ENCODE data around the gene IRF7.
A peak's percentile ranks its signal among the peaks of the same experiment; 100 is the strongest.
"Not testable (repeated sequence)": the region's sequence is repeated elsewhere in the genome, so short reads cannot be mapped to it uniquely, and the experiment has no call there.

IRF7 gene

GRCh38 chr11:581342-581741 lies 34.4 kb downstream of the IRF7 start:
- no peak for DNase-seq (ENCODE audit: low spot score)

DNA sequence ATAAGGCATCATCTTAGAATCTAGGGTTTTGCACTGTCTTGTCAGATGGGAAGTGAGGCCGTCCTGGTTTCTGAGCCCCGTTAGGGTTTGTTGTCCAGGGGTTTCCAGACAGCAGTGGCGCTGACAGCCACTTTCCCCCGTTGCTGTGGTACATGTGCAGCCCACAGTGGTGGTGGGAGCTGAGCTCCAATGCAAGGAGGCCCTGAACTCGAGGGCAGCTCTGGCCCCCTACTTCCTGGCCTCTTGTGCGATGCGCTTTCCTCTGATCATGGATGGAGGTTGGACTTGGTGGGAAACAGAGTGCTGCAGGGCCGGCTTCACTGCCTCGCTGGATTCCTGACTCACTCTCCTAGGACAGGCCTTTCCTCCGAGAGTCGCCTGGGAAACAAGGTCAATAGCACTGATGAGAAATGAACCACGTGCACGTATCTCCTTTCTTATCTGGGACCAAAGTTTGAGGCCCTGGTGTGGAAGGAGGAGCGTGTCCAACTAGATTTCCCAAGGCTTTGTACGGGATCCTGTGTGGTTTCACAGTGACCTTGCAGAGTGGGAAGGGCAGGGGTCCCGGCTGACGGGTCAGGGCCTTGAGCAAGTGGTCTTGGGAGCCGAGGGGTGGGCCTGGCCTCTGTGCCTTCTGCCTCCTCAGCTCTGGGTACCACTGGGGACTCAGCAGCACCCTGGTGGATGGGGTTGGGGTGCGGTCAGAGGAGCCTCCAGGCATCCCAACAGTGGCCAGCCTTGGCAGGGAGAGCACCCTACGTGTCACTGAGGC lies 35.7 kb downstream of the IRF7 start:
- DNase-seq (ENCODE audit: low spot score) = no peak

DNA sequence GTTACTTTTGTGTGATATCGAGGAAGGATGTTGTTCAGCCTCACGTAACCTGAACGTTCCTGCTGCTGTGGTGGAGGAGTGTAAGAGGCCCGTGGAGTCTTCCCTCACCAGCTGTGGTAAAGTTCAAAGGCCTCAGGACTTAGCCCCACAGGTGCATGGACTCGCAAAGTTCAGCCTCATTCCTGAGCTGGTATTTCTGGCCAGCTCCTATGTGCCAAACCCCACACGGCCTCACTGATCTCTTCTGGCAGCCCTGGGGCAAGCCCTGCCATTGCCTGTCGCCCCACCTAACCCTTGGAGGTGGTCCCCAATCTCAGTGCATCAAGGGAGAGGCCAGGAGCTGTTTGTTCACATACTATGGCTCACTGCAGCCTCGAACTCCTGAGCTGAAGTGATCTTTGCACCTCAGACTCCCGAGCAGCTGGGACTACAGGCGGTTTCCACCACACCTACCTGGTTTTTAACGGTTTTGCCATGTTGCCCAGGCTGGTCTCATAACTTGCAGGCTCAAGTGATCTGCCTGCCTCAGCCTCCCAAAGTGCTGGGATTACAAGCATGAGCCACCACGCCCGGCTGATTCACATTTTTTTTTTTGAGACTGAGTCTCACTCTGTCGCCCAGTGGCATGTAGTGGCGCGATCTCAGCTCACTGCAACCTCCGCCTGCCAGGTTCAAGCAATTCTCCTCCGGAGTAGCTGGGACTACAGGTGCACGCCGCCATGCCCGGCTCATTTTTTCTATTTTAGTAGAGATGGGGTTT lies 37.3 kb downstream of the IRF7 start:
- DNase-seq (ENCODE audit: low spot score) = no peak

- no peak for DNase-seq (ENCODE audit: low spot score)
Measured at GRCh38 chr11:577611-577894, 38.2 kb downstream of the IRF7 start.

- no peak for DNase-seq (ENCODE audit: low spot score)
Measured at GRCh38 chr11:576811-577610, 38.7 kb downstream of the IRF7 start.

DNA sequence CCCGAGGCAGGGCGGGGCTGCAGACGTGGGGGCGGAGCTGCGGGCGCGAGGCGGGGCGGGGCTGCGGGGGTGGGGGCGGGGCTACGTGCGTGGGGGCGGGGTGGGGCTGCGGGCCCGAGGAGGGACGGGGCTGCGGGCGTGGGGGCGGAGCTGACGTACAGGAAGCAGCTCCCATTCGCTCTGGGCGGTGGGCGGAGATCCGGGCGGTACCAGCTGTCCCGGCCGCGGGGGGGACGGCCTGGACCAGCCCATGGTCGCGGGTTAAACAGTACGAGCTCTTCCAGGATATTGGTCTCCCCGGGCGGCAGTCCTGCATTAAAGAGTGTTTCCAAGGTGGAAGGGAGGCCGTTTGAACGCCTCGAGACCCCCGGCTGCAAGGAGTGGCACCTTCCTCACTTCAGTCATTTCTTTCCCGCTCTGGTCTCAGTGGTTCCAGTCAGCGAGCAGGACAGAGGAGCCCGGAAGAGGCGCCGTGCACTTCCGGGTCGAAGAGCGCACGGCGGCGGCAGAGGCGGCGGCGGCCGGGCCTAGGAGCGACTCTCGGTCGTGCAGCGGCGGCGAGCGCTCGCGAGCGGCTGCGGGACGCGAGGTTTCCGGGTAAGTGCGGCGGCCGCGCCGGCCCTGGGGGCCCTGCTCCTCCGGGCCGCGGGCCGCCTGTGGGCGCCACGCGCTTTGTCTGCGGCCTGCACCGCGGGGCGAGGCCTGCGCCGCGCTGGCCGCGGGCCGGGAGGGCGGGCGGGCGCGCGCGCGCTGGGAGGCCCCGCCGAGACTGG lies 39.6 kb downstream of the IRF7 start, which contains the start of gene PHRF1:
TSS of gene PHRF1 (plus strand) at position 475 of the 773 bp plus-strand sequence. CDS start 5,043 bp downstream, outside the sequence.
- peak; percentile 98 for DNase-seq (ENCODE audit: low spot score)

DNA sequence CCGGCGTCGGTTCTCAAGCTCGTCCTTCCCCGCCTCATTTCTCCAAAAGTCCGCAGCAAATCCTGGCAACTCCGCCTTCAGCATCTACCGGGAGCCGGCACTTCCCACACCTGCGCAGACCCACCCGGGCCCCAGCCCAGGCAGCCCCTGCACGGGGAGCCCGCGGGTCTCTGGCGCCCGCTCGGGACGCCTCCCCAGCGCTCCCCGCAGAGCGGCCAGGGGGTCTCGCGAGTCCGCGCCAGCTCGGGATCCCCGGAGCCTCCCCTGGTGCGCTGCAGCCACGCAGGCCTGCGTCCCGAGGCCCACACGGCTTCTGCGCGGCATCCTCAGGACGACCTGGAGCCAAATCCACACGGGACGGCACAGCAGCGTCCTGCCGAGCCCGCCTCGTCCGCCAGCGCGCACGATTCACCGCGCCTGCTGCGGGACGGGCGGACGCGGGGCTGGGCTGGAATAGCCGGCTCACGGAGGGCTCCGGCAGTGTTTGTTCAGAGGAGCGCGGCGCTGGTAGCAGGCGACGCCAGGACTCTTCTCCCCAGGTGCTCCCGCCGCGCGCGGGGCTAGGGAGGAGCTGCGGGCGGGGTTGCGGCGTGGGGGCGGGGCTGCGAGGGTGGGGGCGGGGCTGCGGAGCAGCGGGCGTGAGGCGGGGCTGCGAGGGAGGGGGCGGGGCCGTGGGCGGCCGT lies 40.3 kb downstream of the IRF7 start:
- peak; percentile 65 for DNase-seq (ENCODE audit: low spot score)

GRCh38 chr11:574632-575312 lies 41.0 kb downstream of the IRF7 start:
- no peak for DNase-seq (ENCODE audit: low spot score)

DNA sequence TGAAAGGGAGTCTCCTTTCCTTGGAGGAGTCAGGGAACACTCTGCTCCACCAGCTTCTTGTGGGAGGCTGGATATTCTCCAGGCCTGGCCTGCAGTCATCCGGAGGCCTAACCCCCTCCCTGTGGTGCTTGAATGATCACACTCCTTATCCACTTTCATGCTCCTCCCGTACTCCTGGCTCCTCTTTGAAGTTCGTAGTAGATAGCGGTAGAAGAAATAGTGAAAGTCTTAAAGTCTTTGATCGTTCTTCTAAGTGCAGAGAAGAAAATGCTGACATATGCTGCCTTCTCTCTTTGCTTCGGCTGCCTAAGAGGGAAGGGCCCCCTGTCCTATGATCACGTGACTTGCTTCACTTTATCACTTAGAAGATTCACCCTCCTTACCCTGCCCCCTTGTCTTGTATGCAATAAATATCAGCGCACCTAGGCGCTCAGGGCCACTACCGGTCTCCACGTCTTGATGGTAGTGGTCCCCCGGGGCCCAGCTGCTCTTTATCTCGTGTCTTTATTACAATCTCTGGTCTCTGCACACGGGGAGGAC lies 41.6 kb downstream of the IRF7 start:
- not testable (repeated sequence) for DNase-seq (ENCODE audit: low spot score)

GRCh38 chr11:573146-573759 lies 42.5 kb downstream of the IRF7 start:
- DNase-seq (ENCODE audit: low spot score) = no peak

GRCh38 chr11:571802-572185 lies 44.0 kb downstream of the IRF7 start:
- DNase-seq (ENCODE audit: low spot score) = no peak

GRCh38 chr11:569158-569885 lies 46.4 kb downstream of the IRF7 start:
- no peak for DNase-seq (ENCODE audit: low spot score)

DNA sequence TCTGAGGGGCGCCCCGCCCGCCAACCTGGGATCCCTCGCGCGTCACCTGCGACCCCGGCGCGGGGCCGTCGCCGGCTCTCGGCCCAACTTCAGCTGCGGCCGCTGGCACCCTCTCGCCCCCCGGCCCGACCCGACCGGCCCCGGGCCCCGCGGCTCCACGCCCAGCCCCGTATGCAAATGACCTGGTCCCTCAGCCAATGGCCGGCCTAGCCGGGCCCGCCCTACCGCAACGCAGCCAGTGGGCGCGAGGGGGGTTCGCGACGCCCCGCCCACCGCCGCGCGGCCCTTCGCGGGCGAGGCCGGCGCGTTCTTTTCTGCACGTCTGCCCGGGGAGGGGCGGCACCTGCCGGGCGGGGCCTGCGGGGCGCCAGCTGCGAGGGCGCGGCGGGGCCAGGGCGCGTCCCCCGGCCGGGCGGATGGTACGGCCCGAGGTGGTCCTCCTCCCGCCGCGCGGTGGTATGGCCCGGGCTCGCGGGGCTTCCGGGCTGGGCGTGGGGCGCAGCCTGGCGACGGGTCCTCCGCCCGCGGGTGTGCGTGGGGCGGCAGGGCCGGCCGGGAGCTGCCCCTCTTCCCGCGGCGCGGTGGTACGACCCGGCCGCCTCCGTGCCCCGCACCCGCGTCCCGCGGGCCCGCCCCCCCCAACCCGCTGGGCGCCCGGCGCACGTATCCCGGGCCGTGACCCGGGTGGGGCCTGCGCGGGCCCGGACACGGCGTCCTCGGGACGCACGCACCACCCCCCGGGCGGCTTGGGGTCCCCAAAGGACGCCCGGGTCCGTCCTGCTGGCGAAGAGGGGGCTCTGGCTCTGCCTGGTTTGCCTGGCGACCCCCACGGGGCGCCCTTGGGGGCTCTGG lies 47.2 kb downstream of the IRF7 start:
- DNase-seq (ENCODE audit: low spot score) = peak; percentile 99

- DNase-seq (ENCODE audit: low spot score) = no peak
Measured at GRCh38 chr11:567629-568292, 48.0 kb downstream of the IRF7 start.

- no peak for DNase-seq (ENCODE audit: low spot score)
Measured at GRCh38 chr11:567011-567628, 48.6 kb downstream of the IRF7 start.

DNA sequence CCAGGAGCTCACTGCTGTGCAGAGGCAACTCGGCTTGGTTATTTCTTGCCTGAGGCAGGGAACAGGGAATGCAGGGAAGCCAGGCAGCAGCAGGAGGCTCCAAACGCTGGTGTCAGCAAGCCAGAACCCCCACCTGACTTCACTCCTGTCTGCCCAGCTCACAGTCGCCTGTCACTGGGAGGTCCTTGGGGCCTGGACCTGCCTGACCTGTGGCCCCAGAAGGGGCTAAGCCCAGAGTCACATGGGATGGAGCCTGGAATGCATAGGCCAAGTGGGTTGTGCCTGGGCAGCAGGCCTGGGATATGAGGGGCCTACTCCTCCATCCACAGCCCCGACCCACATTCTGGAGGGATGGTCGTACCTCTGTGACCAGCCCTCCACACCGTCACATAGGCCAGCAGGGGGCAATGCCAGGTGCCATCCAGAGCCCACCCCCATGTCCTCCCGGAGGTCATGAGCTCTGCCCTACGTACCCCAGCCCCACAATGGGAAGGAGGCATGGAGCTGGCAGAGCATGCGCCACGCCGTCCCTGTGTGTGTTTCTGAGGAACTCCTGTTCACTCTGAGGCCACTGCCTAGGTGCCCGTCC lies 49.7 kb downstream of the IRF7 start:
- DNase-seq (ENCODE audit: low spot score) = no peak

Data from hepatic stellate cell (primary cell).